Measurements from ENCODE around the gene FADS3. TPM values are rescaled to one million over a fixed set of nuclear protein-coding genes. Genes with fewer than 3 reads are reported as not detected.

FADS3 gene
- total and polyA plus RNA-seq, 9 of the 15 experiments (the other 6 are each of a cell fraction or from before 2014, with no cell fraction given): 0.97 to 148 (median 92.7) TPM

DNA sequence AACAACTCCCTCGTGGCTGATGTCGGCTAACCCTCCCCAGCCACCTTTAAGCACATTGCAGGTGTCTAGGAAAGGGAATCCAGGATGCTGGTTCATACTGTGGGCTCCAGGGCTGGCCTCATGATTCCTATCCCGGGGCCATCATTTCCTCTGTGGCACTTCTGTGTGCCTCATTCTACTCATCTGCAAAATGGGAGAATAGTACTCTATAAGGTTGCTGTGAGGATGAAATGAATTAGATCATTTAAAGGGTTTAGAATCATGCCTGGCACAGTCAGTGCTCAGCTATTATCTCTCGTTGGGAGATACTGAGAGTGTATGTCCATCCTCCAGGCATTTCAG lies 4.3 kb upstream of the FADS3 start:
- ChIA-PET CTCF (ENCODE audit: low intra/inter-chr PET ratio) (no interaction called here), POLR2A (interaction anchor here (0.8 to 10.7 kb wide), 7 partner anchors 11 to 213 kb away, joined by 3 to 109 read pairs (median 5); partner anchors contain the start of genes BEST1, FEN1, FTH1 and TMEM258)
- no peak for DNase-seq (ENCODE audit: extremely low read depth in 1 of 4, low spot score in 3 of 4)
- Histone ChIP-seq H2AFZ (ENCODE audit: low read depth, low read length) (no peak overlapping the region), H3K4me2 (ENCODE audit: insufficient read depth, low read length) (no peak overlapping the region), H3K9me3 (replicated peaks; ENCODE audit: control insufficient read depth, insufficient read depth, low read depth, low read length) (no peaks in the 10 kb centered on the region), H3K27me3 (ENCODE audit: control insufficient read depth in 2 of 2, insufficient read depth in 2 of 2, low read length in 2 of 2) (no peaks in the 10 kb centered on the region), H3K27ac (ENCODE audit: extremely low read depth, low read depth, low read length) (no peak overlapping the region), H4K20me1 (replicated peaks; ENCODE audit: control insufficient read depth, insufficient read depth, low read length) (no peaks in the 10 kb centered on the region), H3K79me2 (ENCODE audit: control insufficient read depth, insufficient read depth, low read length) (peaks cover 5% of the 10 kb centered on the region), H3K4me1 (replicated peaks in 1 of 2; ENCODE audit: control insufficient read depth in 2 of 2, insufficient read depth in 2 of 2, low read length in 2 of 2) (peaks cover 6 to 57% of the 10 kb centered on the region in 2 experiments; a peak in 4 of 5 replicates), H3K36me3 (ENCODE audit: control insufficient read depth, insufficient read depth, low read length) (peaks cover 48% of the 10 kb centered on the region; the same call in 2 of the 3 replicates), H3K9ac (ENCODE audit: insufficient read depth in 1 of 2, low read depth in 2 of 2, low read length in 2 of 2) (no peak overlapping the region), H3K4me3 (no peak overlapping the region), H3K9me1 (ENCODE audit: control insufficient read depth, insufficient read depth, low read length) (no peaks in the 10 kb centered on the region)
- 73% methylated on average over 4 of the region's 4 CpGs for WGBS (ENCODE audit: insufficient coverage, low coverage, missing lambda C conversion rate)
- in situ Hi-C loops (cut with MboI): loop anchor here (5.0 kb wide), 3 partner anchors 52 to 212 kb away; no protein-coding TSS in a partner anchor
- no peak for FAIRE-seq
- peak; percentile 34; the same call in 1 of the 2 replicates for TF ChIP-seq HDAC2 (IDR thresholded peaks at IDR 0.05)
- peak; percentile 65 for TF ChIP-seq ADNP (tag; IDR thresholded peaks at IDR 0.05)
- TF ChIP-seq BCOR (IDR thresholded peaks at IDR 0.05): peak; percentile 58; the same call in 1 of the 2 replicates
- TF ChIP-seq, protein P1, sequence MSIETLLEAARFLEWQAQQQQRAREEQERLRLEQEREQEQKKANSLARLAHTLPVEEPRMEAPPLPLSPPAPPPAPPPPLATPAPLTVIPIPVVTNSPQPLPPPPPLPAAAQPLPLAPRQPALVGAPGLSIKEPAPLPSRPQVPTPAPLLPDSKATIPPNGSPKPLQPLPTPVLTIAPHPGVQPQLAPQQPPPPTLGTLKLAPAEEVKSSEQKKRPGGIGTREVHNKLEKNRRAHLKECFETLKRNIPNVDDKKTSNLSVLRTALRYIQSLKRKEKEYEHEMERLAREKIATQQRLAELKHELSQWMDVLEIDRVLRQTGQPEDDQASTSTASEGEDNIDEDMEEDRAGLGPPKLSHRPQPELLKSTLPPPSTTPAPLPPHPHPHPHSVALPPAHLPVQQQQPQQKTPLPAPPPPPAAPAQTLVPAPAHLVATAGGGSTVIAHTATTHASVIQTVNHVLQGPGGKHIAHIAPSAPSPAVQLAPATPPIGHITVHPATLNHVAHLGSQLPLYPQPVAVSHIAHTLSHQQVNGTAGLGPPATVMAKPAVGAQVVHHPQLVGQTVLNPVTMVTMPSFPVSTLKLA (conservative IDR thresholded peaks at IDR 0.05): no peak
- TF ChIP-seq BMI1 (IDR thresholded peaks at IDR 0.05; ENCODE audit: low read length): no peak
- peak; percentile 33 to 63; a peak in 2 of 4 replicates for TF ChIP-seq KDM1A (IDR thresholded peaks at IDR 0.05)
- peak in 1 of 2 experiments; percentile 46; a peak in 1 of 4 replicates for TF ChIP-seq RCOR1 (IDR thresholded peaks at IDR 0.05; ENCODE audit: borderline replicate concordance in 1 of 2, low read depth in 2 of 2, low read length in 2 of 2)
- TF ChIP-seq ZNF239 (CRISPR knock-in tag; IDR thresholded peaks at IDR 0.05): peak; percentile 59
- TF ChIP-seq CBFB (CRISPR knock-in tag; IDR thresholded peaks at IDR 0.05): no peak
- BruUV-seq (replicated peaks): no TSS peak
- intact Hi-C loops (cut with micrococcal nuclease): loop anchor here (2.0 kb wide), 1 partner anchor 25 kb away; no protein-coding TSS in a partner anchor
- ATAC-seq: no peak

All from K562 (cell line).